ENCODE data around the gene ST7. TPM values are rescaled to one million over a fixed set of nuclear protein-coding genes. Genes with fewer than 3 reads are reported as not detected.
"Not testable (repeated sequence)": the region's sequence is repeated elsewhere in the genome, so short reads cannot be mapped to it uniquely, and the experiment has no call there.

ST7 gene
- total RNA-seq, 1 experiment from 2014 or later = 22.6 TPM

DNA sequence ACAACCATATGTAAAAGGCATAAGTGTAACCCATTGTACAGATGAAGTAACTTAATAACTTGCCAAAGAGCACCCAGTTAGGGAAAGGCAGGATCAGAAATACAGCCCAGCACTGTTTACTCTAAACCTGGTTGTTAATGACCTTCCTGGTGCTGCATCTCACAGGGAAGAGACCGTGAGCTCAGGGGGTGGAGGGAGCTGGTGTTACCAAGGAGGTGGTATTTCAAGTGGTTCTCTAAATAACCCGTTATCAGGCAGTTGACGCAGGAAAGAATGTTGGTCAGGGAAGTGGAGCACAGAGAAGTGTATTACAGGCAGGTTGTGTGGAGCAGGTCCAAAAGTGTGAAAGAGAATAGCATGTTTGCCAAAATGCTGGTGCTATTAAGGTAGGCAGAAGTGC is 4.4 kb upstream of the ST7 start:
- DNase-seq (ENCODE audit: low read depth) = no peak
- in situ Hi-C loops (cut with HindIII; ENCODE audit: low pct_unique_long_range_greater_than_20kb, low sequenced_read_pairs) = no loop called here

DNA sequence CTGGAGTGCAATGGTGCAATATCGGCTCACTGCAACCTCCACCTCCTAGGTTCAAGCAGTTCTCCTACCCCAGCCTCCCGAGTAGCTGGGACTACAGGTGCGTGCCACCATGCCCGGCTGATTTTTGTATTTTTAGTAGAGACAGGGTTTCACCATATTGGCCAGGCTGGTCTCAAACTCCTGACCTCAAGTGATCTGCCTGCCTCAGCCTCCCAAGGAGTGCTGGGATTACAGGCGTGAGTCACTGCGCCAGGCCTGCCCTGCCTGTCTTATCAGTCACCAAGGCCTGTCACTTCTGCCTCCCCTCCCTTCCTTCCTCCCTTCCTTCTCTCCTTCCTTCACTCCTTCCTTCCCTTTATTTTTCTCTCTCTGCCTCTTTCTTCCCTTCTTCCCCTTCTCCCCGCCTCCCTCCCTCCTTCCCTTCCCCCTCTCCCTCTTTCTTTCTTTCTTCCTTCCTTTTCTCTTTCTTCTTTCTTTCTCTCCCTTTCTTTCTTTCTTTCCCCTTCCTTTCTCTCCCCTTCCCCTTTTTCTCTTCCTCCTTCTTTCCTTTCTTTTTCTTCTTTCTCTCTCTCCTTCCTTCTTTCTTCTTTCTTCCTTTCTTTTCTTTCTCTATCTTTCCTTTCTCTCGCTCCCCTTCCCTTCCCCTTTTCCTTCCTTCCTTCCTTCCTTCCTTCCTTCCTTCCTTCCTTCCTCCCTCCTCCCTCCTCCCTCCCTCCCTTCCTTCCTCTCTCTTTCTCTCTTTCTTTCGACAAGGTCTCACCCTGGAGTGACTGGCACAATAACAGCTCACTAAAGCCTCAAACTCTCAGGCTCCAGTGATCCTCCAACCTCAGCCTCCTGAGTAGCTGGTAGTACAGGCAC is 3.1 kb upstream of the ST7 start:
- in situ Hi-C loops (cut with HindIII; ENCODE audit: low pct_unique_long_range_greater_than_20kb, low sequenced_read_pairs) = no loop called here
- no peak for DNase-seq (ENCODE audit: low read depth)

DNA sequence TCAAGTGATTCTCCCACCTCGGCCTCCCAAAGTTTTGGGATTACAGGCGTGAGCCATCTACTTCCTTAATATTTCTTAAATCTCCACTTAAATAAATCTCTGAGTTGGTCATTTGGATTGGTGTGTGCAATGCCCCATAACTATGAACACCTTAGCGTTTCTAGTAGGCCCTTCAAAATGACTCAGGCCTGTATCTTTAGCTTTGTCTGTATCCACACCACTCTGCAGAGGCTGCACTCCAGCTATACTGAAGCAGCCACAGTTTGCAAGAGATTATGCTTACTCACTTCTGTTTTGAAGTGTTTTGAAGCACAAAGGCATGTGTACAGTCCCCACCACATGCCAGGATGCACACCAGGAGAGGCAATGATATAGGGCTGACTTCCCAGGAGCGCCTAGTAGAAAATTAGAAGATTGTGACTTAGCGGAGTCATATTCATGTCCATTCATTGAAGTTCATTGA is 2.4 kb upstream of the ST7 start:
- in situ Hi-C loops (cut with HindIII; ENCODE audit: low pct_unique_long_range_greater_than_20kb, low sequenced_read_pairs) = no loop called here
- no peak for DNase-seq (ENCODE audit: low read depth)

DNA sequence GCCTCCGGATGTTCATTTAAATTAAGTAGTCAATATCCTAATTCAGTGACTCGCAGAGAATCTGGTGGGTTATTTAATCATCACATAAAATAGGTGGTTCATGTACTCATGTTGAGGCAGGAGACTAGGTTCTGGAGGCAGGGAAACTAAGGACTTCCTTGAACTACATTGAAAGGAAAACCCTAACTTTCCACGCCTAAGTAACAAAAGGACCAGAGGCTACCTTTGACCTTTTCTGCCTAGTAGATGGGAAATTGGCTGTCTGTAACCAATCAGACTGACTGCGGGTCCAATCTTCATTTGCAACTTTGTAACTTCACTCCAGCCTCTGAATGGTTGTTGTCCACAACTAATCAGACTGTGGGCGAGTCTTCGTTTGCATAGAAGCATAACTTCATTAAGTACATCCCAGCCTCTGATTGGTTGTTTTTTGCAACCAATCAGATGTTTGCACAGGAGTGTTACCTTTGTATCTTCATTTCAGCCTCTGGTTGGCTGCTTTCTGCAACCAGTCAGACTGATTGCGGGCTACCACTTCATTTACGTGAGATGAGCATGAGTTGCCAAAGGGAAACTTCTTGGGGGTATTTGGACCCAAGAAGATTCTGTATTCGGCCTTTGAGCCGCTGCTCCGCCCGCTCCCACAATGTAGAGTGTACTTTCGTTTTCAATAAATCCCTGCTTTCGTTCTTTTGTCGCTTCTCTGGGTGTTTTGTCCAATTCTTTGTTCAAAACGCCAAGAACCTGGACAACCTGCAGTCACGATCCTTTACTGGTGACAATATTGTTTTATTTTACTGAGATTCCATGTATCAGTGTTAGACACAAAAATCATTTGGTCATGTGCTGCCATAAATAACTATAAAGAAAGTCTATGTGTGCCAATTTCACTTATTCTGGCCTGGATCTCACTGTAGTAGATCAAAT is 1.7 kb upstream of the ST7 start:
- in situ Hi-C loops (cut with HindIII; ENCODE audit: low pct_unique_long_range_greater_than_20kb, low sequenced_read_pairs) = no loop called here
- DNase-seq (ENCODE audit: low read depth) = no peak

DNA sequence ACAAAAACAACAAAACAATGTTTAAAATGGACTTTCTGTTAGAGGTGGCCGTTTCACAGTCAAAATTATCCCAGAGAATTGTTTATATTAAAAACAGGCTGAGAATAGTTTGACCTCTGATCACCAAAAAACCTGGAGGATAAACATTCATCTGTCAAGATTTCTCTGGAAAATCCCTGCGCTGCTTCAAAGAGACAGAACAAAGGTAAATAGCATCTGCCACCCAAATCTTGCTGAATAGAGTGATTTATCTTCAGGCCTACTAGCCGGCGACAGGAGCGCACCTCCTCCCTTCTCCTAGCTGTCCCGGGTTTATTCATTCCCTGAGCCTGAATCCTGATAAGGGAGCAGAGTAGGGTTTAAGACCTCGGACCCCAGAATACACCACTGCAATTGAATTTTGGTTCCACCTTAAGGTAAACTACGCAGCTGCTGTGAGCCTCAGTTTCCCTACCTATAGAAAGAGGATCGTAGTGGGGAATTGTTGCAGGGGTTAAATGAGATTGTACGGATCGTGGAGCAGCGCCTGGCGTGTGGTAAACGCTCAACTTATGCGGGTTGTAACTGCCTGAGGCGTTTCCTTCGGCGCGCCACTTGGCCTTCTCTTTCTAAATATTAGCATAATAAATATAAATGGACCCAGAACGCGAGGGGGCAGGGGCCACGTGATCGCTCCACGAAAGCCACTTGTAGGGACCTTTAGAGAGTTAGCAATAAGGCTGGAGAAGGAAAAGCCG is 498 bp upstream of the ST7 start:
- in situ Hi-C loops (cut with HindIII; ENCODE audit: low pct_unique_long_range_greater_than_20kb, low sequenced_read_pairs) = no loop called here
- DNase-seq (ENCODE audit: low read depth) = peak; percentile 52

DNA sequence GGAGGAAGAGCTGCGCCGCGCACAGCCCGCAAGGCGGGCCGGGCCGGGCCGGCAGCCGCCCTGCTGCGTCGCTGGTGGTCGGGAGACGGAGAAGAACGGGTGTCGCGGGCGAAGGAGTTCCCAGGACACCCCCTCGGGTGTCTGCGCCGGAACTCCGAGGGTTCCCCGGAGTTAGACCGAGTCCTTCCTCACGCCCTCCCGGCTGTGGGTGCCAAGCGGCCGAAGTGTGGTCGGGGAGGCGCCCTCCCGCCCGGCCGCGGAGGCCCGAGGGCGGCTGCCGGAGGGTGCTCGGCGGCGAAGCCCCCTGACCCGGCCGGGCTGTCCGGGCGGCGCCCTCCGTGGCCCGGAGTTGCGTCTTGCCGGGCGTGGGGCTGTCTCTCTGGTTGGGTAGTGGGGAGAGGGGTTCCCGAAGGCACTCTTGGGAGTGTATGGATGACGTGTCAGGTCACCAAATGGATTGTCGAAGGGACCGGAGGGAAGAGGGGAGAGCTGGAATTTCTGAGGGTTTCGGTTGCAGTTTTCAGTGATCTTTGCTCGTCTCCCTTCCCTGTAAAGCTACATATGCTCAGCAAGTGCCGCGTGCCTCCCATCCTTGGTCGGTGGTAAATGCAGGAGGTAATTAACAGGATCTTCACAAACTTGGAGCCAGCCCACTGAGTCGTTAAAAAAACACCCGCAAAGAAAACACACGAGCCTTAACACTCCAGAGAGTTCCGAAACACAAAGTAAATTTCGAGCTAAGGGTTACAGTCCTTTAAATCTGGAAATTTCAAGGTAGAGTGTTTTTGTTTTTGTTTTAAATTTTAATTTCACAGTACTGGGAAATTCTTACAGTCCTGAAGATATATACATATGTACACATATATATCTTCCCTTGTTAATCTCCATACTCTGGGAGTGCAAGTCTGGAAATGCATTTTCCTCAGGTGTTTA is 871 bp downstream of the ST7 start:
- in situ Hi-C loops (cut with HindIII; ENCODE audit: low pct_unique_long_range_greater_than_20kb, low sequenced_read_pairs) = no loop called here
- peak; percentile 71 for DNase-seq (ENCODE audit: low read depth)

DNA sequence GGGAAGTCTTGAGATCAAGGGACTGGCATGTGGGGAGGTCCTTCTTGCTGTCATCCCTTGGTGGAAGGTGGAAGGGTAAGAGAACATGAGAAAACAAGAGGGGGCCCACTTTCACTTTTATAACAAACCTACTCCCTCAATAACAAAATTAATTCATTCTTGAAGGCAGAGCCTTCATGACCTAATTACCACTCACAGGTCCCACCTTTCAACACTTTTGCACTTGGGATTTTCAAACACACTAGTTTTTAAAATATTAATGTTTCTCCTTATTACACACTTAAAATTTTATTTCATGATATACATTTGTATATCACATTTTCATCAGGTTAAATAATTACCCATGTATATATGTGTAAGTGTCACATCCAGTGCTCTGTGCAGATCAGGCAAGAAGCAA is 2.0 kb downstream of the ST7 start:
- in situ Hi-C loops (cut with HindIII; ENCODE audit: low pct_unique_long_range_greater_than_20kb, low sequenced_read_pairs) = no loop called here
- no peak for DNase-seq (ENCODE audit: low read depth)

DNA sequence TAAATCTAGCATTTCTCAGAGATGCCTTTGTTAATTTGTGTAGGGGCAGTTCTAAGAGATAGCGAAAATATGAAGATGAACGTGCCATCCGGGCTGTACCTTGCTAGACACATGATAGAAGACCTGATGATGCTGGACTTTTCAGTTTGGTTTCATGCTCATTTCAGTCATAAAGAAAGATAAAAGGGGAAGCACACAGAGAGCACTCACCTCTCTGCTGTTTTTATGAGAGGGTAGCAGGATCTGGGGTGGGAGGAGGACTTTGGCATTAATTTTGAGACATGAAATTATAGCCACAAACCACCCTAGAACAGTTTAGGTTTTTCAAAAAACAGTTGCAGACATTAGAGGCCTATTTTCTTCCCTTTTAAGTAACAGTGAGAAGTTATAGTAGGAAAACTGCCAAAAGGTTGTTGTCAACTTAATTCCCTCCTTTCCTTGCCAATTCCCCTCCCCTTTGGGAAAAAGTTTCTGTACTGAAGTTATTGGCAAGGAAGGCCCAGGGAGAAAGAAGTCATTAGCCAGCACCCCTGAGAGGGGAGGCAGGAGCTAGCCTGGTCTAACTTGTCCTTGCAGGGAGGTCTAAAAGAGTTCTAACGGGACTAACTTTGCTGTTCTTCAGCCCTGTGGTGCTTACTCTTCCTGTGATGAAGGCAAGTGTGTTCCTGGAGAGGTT is 2.6 kb downstream of the ST7 start:
- in situ Hi-C loops (cut with HindIII; ENCODE audit: low pct_unique_long_range_greater_than_20kb, low sequenced_read_pairs) = no loop called here
- DNase-seq (ENCODE audit: low read depth) = no peak

DNA sequence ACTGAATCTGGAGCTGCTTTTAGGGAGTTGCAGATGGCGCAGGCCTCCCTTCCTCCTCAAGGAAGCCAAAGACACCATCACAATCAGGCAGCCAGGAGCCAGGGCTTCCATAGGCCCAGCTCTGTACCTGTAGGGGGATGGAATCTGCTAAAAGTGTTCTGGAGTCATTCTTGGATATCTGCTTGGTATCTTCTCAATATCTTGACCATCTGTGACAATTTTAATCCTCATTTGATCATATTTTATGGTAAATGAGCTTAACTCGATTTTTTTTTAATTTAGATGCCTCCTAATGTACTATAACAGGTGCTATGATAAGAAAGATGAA is 3.1 kb downstream of the ST7 start:
- in situ Hi-C loops (cut with HindIII; ENCODE audit: low pct_unique_long_range_greater_than_20kb, low sequenced_read_pairs) = no loop called here

DNA sequence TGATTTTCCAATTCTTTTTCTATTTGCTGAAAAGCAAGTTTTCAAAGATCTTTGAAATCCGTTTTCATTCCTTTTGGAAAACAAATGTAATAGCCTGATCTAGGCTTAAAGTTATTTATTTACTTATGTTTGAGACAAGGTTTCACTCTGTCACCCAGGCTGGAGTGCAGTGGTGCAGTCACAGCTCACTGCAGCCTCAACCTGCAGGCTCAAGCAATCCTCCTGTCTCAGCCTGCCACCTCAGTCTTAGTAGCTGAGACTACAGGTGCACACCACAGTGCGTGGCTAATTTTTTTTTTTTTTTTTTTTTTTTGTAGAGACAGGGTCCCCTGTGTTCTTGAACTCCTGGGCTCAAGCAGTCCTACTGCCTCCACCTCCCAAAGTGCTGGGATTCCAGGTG is 4.6 kb downstream of the ST7 start:
- DNase-seq (ENCODE audit: low read depth) = peak; percentile 23
- in situ Hi-C loops (cut with HindIII; ENCODE audit: low pct_unique_long_range_greater_than_20kb, low sequenced_read_pairs) = no loop called here

More for the DNA sequence above, 3.1 kb downstream of the ST7 start:
- no peak for DNase-seq (ENCODE audit: low read depth)

DNA sequence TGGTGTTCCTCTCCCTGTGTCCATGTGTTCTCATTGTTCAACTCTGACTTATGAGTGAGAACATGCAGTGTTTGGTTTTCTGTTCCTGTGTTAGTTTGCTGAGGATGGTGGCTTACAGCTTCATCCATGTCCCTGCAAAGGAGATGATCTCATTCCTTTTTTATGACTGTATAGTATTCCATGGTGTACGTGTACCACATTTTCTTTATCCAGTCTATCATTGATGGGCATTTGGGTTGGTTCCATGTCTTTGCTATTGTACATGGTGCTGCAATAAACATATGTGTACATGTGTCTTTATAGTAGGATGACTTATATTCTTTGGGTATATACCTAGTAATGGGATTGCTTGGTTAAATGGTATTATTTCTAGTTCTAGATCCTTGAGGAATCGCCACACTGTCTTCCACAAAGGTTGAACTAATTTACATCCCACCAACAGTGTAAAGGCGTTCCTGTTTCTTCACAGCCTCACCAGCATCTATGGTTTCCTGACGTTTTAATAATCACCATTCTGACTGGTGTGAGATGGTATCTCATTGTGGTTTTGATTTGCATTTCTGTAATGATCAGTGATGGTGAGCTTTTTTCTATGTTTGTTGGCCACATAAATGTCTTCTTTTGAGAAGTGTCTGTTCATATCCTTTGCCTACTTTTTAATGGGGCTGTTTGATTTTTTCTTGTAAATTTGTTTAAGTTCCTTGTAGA is 8.8 kb downstream of the ST7 start:
- DNase-seq (ENCODE audit: low read depth); in situ Hi-C loops (cut with HindIII; ENCODE audit: low pct_unique_long_range_greater_than_20kb, low sequenced_read_pairs): not testable (repeated sequence)

DNA sequence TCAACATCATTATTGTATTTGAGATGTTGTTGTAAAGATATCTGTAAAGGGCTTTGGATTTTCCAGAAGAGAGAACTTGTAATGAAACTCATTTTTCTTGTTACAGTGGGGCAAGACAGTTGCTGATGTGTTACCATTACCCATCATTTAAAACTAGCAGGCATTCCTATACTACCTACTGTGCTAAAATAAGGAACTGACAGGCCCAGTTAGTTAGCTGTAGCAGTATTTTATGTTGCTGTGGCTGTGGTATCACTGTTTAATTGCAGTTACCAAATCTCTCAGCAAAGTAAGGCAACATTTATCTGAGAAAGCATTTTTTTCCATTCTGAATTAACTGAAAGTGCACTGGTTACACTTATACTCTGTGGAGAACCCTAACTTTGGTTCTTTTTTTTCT is 9.9 kb downstream of the ST7 start:
- in situ Hi-C loops (cut with HindIII; ENCODE audit: low pct_unique_long_range_greater_than_20kb, low sequenced_read_pairs) = no loop called here
- no peak for DNase-seq (ENCODE audit: low read depth)

DNA sequence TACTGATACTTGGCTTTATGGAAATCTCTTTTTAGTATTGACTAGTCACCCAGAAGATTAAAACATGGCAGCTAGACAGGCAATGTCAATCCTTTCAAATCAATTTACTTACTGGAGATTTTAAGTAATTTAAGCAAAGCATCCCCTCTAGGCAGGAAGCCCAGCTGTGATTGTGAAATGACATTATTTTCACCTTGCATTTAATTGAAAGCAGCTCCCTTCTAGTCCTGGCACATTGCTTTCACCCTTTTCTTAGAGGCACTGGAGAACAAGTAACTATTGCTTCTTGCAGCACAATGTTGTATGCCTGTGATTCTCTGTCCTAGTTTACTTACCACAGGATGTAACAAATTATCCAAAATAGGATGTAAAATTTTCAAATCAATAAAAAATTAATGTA is 13.3 kb downstream of the ST7 start:
- DNase-seq (ENCODE audit: low read depth) = no peak
- in situ Hi-C loops (cut with HindIII; ENCODE audit: low pct_unique_long_range_greater_than_20kb, low sequenced_read_pairs) = no loop called here

DNA sequence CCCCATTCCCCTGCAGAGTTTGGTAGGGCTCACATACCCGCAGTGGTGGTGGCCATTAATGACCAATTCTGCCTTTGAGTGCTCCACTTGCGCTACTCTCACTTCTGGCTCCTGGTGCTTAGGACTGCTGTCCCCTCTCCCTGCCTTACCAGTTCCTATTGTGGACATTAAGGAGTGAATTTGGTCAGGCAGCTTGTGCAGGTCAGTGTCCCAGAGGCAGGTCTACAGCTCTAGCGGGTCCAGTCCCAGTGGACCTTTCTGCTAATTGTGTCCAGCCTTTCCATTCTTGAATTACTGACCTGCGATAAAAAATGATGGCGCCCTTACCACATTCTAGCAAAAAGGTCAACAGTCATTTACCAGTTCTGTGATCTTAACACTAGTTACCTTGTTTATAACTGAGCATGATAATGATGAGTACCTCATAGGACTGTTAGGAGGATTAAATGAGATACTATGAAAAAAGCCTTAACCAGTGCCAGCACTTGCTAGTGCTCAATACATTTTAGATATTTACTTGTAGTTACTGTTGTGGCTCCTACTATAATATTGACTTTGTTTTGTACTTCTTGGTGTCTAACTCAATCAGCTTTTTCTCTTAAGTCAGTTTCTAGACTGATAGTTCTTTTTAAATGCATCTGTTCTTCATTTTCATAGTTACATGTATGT is 14.1 kb downstream of the ST7 start:
- no peak for DNase-seq (ENCODE audit: low read depth)
- in situ Hi-C loops (cut with HindIII; ENCODE audit: low pct_unique_long_range_greater_than_20kb, low sequenced_read_pairs) = no loop called here

DNA sequence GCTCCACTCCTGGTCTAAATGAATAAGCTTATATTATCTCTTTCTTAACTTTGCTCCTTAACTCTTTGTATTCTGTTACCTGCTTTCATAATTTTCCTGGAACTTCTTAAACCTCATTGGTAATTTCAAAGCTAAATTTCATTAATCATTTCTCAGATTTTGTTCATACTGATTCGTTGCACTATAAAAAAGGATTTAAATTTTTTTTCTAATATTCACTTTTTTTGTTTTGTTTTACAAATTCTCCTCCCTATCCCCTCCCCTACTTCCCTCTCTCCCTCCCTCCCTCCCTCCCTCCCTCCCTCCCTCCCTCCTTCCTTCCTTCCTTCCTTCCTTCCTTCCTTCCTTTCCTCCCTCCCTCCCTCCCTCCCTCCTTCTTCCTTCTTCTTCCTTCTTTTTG is 14.7 kb downstream of the ST7 start:
- in situ Hi-C loops (cut with HindIII; ENCODE audit: low pct_unique_long_range_greater_than_20kb, low sequenced_read_pairs) = no loop called here
- no peak for DNase-seq (ENCODE audit: low read depth)

DNA sequence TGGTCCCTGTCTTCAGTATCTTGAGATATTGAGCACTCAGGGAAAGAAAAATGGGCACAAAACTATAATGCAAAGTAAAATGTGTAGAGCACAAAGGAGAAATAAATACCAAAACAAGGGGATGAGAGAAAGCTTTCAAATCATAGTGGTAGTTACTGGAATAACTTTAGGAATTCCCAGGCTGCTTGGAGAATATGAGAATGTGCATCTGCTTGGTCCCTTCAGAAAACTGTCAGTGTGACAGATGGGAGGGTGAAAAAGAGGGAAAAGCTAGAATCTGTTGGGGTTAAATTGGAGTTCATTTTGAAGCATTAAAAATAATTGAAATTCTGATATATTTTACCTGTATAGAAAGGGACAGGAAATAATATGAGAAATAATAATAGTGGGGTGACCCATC is 15.3 kb downstream of the ST7 start:
- in situ Hi-C loops (cut with HindIII; ENCODE audit: low pct_unique_long_range_greater_than_20kb, low sequenced_read_pairs) = no loop called here
- DNase-seq (ENCODE audit: low read depth) = no peak
